D721Med (cell line): Measurements from ENCODE around the gene ZNF652.

Source experiments
- DNase-seq: peaks from one replicate; pipeline ENCODE4 v3.0.0; 2011; ENCODE audit warnings: low spot score; ENCODE audit not compliant: insufficient read length
- FAIRE-seq: peaks from 2 replicates; lab custom pipeline; 2011; peaks lifted over from hg19 to GRCh38; lab: Jason Lieb, UNC
- CTCF ChIP-seq: IDR thresholded peaks from 2 replicates; pipeline ENCODE4 v1.5.1; 2012; ENCODE audit warnings: mild to moderate bottlenecking, control low read depth; ENCODE audit not compliant: insufficient read depth; ENCODE audit errors: missing control alignments

ZNF652 gene

GRCh38 chr17:49334744-49335512 is 27.1 kb downstream of the ZNF652 start:
- no peak for TF ChIP-seq CTCF
- DNase-seq (no peak), FAIRE-seq (no peak)

GRCh38 chr17:49333804-49334203 is 28.2 kb downstream of the ZNF652 start:
- no peak for TF ChIP-seq CTCF
- DNase-seq (no peak), FAIRE-seq (no peak)

- DNase-seq (no peak), FAIRE-seq (no peak)
- TF ChIP-seq CTCF, result no peak
These were observed 33.9 kb downstream of the ZNF652 start for GRCh38 chr17:49327835-49328784.

GRCh38 chr17:49325980-49326379 is 36.1 kb downstream of the ZNF652 start:
- no peak for TF ChIP-seq CTCF
- DNase-seq (no peak), FAIRE-seq (no peak)

- FAIRE-seq, result no peak
- no peak for TF ChIP-seq CTCF
- no peak for DNase-seq
These were observed 43.5 kb downstream of the ZNF652 start for GRCh38 chr17:49318435-49318965.

GRCh38 chr17:49316889-49317675 is 45.0 kb downstream of the ZNF652 start:
- TF ChIP-seq CTCF, result no peak
- FAIRE-seq, result no peak

More at GRCh38 chr17:49316889-49317675, 45.0 kb downstream of the ZNF652 start:
- no peak for DNase-seq
